Glutamatergic neuron (in vitro differentiated cells): ENCODE measurements around the gene PJA2. TPM values are rescaled to one million over a fixed set of nuclear protein-coding genes. Genes with fewer than 3 reads are reported as not detected.

Experiments
- DNase-seq: peaks from one replicate; pipeline ENCODE4 v3.0.0; 2022
- H3K27ac Mint-ChIP-seq: one replicate; pipeline ENCODE4 v1.8.0; 2020; ENCODE audit warnings: mild to moderate bottlenecking, mixed read lengths, inconsistent platforms; ENCODE audit not compliant: unreplicated experiment
- H3K27me3 Mint-ChIP-seq: one replicate; pipeline ENCODE4 v1.8.0; 2020; ENCODE audit warnings: mild to moderate bottlenecking, moderate library complexity, mixed read lengths, inconsistent platforms; ENCODE audit not compliant: unreplicated experiment
- H3K36me3 Mint-ChIP-seq: one replicate; pipeline ENCODE4 v1.8.0; 2020; ENCODE audit warnings: mild to moderate bottlenecking, mixed read lengths, inconsistent platforms; ENCODE audit not compliant: unreplicated experiment
- H3K4me1 Mint-ChIP-seq: one replicate; pipeline ENCODE4 v1.8.0; 2020; ENCODE audit warnings: mild to moderate bottlenecking, low read depth, mixed read lengths, inconsistent platforms; ENCODE audit not compliant: unreplicated experiment
- H3K4me3 Mint-ChIP-seq: one replicate; pipeline ENCODE4 v1.8.0; 2020; ENCODE audit warnings: mild to moderate bottlenecking, mixed read lengths, inconsistent platforms; ENCODE audit not compliant: unreplicated experiment
- H3K9me3 Mint-ChIP-seq: one replicate; pipeline ENCODE4 v1.8.0; 2020; ENCODE audit warnings: mild to moderate bottlenecking, moderate library complexity, mixed read lengths, inconsistent platforms; ENCODE audit not compliant: unreplicated experiment
- total RNA-seq: library from RNA; stranded (reverse); fragmentation: NEBNext Ultra II Directional; extraction: Animal tissue kit (Norgen Biotek cat#: 25700); gene quantifications from one replicate; pipeline ENCODE4 v1.2.1, GENCODE V29; 2021; ENCODE audit not compliant: unreplicated experiment
- TF ChIP-seq, protein P1 (sequence below): fragments of 200-600 bp; sonication (generic); IDR thresholded peaks from one replicate; pipeline ENCODE4 v1.5.0; 2021; ENCODE audit not compliant: partially characterized antibody, unreplicated experiment

Gene PJA2
- total RNA-seq, 1 donor from 2014 or later: 156 TPM

DNA sequence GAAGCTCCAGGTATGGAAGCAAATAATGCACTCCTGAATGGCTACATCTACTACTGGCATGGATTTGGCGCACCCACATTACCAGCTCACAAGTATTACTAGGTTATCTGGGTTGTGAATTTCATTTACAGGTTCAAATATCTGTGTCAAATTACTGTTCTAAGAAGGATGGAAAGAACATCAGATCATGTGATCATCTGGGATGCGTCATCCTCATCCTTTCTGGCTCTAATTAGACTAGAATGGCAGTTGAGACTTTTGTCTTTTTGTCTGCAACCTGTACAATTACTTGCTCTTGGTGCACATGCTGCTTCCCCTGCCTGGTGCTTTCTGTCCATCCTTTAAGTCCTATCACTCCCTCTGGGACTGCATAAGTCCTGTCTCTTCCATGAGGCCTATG, 64.1 kb downstream of the PJA2 start:
- no peak for DNase-seq
- H3K36me3 Mint-ChIP-seq: peaks cover 5% of the 10 kb centered on the region
- H3K4me1 Mint-ChIP-seq: peaks cover 27% of the 10 kb centered on the region
- H3K27me3 Mint-ChIP-seq: peaks cover 2% of the 10 kb centered on the region
- H3K27ac Mint-ChIP-seq: no peak overlapping the region
- TF ChIP-seq, protein P1, sequence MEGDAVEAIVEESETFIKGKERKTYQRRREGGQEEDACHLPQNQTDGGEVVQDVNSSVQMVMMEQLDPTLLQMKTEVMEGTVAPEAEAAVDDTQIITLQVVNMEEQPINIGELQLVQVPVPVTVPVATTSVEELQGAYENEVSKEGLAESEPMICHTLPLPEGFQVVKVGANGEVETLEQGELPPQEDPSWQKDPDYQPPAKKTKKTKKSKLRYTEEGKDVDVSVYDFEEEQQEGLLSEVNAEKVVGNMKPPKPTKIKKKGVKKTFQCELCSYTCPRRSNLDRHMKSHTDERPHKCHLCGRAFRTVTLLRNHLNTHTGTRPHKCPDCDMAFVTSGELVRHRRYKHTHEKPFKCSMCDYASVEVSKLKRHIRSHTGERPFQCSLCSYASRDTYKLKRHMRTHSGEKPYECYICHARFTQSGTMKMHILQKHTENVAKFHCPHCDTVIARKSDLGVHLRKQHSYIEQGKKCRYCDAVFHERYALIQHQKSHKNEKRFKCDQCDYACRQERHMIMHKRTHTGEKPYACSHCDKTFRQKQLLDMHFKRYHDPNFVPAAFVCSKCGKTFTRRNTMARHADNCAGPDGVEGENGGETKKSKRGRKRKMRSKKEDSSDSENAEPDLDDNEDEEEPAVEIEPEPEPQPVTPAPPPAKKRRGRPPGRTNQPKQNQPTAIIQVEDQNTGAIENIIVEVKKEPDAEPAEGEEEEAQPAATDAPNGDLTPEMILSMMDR: no peak
- no peak overlapping the region for H3K4me3 Mint-ChIP-seq
- H3K9me3 Mint-ChIP-seq: peaks cover 3% of the 10 kb centered on the region

DNA sequence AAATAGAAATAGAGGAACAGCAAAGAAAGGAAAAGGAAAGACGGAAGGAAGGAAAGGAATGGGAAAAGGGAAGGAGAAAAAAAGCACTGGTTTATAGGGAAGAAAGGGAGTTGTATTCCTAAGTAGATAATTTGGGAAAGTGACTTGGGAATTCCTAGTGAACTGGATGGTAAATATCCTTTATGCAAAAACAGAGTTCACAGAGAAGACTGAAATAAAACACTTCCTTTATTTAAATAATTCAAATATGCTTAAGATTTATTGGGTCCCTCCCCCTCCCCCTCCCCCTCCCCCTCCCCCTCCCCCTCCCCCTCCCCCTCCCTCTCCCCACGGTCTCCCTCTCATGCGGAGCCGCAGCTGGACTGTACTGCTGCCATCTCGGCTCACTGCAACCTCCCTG, 69.4 kb downstream of the PJA2 start:
- Mint-ChIP-seq H3K27ac (peak overlapping the region; percentile 9), H3K27me3 (peaks cover 2% of the 10 kb centered on the region), H3K9me3 (peaks cover 6% of the 10 kb centered on the region), H3K36me3 (peaks cover 14% of the 10 kb centered on the region), H3K4me3 (peak overlapping the region; percentile 31), H3K4me1 (peaks cover 5% of the 10 kb centered on the region)
- TF ChIP-seq, protein P1: no peak
- DNase-seq: no peak

DNA sequence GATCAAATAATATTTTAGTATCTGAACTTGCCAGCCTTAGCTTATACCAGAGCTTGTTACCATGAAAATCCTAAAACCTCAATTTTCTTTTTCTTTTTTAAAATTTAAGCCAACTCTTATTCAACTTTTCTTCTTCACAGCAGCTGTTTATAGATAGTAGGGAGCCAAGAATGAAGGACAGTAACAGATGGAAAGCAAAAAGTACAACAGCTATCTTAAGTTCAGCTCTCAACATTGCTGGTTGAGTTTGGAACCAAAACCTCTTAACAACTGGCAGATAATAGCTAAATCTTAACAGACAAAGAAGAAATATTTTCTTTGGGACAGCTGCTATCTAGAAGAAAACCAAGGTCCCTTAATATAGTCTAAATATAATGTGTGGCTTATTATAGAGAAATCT, 74.7 kb downstream of the PJA2 start:
- peaks cover 4% of the 10 kb centered on the region for H3K9me3 Mint-ChIP-seq
- H3K27ac Mint-ChIP-seq: no peak overlapping the region
- H3K4me3 Mint-ChIP-seq: no peak overlapping the region
- no peak for DNase-seq
- H3K27me3 Mint-ChIP-seq: peaks cover under 1% of the 10 kb centered on the region
- TF ChIP-seq, protein P1: no peak
- peaks cover 5% of the 10 kb centered on the region for H3K4me1 Mint-ChIP-seq
- peaks cover 11% of the 10 kb centered on the region for H3K36me3 Mint-ChIP-seq

DNA sequence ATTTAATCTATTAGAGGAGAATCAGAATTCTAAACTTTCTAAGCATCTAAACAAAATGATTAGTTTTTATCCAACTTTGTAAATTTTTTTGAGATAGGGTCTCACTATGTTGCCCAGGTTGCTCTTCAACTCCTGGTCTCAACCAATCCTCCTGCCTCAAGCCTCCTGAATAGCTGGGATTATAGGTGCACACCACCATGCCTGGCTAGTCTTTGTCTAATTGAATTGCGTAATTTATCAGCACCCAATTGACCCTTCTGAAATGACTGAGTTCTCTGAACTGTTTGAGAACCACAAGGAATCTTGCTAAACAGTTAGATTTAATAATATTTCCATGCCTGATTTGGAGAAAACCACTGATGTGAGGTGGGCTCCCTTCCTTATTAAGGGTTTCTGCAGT, 75.7 kb downstream of the PJA2 start:
- TF ChIP-seq, protein P1: no peak
- peaks cover 6% of the 10 kb centered on the region for H3K36me3 Mint-ChIP-seq
- no peak overlapping the region for H3K4me3 Mint-ChIP-seq
- H3K4me1 Mint-ChIP-seq: peaks cover 8% of the 10 kb centered on the region
- H3K27ac Mint-ChIP-seq: no peak overlapping the region
- no peaks in the 10 kb centered on the region for H3K9me3 Mint-ChIP-seq
- no peak for DNase-seq
- no peaks in the 10 kb centered on the region for H3K27me3 Mint-ChIP-seq

DNA sequence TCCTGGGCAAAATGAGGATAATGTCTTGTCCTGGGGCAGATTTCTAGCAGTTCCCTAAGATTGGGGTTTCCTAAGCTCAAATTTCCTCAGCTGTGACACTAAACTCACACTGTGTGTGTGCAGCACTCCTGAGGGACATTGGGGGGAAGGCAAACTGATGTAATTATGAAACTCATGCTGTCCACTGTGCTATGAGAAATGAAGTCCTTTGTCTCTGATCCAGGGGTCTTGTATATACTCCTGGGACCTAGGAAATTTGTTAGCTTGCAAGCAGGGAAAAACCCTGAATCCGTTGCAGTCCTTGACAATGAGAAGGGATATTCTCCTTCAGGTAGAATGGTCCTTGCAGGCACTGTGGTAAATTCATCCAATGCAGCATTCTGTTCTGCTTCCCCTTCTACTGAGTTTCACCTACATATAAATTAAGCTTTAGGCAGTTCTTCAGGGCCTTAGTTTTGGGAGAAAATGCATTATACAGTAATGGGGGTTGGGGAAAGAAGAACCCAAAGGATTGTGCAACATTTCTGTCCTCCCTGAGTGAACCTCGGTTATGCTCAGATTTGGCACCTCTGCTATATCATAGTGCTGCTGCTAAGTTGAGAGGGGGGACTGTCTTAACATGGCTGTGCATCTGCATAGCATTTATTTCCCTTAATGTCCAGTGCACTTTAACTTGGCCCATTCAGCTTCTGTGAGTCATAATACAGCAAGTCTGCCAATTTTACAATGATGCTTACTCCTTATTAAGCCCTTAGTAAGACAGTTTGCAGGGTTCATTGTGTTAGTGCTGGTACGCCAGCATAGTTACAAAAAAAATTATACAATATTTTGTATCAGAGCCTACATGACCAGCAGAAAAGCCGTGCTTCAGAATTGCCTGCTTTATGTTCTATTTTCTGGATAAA, 80.2 kb downstream of the PJA2 start:
- H3K27ac Mint-ChIP-seq: no peak overlapping the region
- TF ChIP-seq, protein P1: no peak
- no peaks in the 10 kb centered on the region for H3K9me3 Mint-ChIP-seq
- no peak overlapping the region for H3K4me3 Mint-ChIP-seq
- peaks cover 2% of the 10 kb centered on the region for H3K27me3 Mint-ChIP-seq
- DNase-seq: no peak
- peaks cover 7% of the 10 kb centered on the region for H3K4me1 Mint-ChIP-seq
- peaks cover 3% of the 10 kb centered on the region for H3K36me3 Mint-ChIP-seq
